GM10847 (cell line): ENCODE results near the gene PRR15L.

Experiments used
- POLR2A ChIP-seq: IDR thresholded peaks from 2 replicates; pipeline ENCODE4 v1.6.1; 2011; ENCODE audit not compliant: insufficient read length; ENCODE audit errors: extremely low read depth

PRR15L gene

GRCh38 chr17:47907932-47908562 is 49.6 kb downstream of the PRR15L start:
- TF ChIP-seq POLR2A: no peak

DNA sequence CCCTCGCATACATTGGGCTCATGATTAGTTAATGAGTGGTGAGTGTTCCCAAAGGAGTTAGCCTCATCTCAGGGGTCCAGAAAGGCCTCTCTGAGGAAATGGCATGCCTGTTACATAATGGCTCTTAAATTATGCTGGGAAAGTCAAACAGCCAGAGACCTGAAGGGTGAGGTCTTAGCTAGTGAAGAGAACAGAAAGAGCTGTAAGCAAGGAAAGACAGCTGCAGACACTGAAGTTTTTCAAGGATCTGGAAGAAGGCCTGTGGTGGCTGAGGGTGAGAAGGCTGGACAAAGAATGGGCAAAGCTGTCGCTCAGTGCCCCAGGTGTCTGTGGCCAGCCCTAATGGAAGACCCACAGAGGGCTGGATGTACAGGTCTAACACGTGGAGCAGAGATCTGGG is 51.2 kb downstream of the PRR15L start:
- TF ChIP-seq POLR2A: no peak

GRCh38 chr17:47905221-47905733 is 52.4 kb downstream of the PRR15L start:
- TF ChIP-seq POLR2A: no peak

GRCh38 chr17:47902039-47902744 is 55.5 kb downstream of the PRR15L start:
- no peak for TF ChIP-seq POLR2A
